Stimulated activated CD4-positive, alpha-beta T cell treated with anti-CD3 and anti-CD28 coated beads, TNF-alpha, amount 100 ng/mL, for 4 hours (primary cell): ENCODE results near the gene PRKX.
"Not testable (repeated sequence)": the region's sequence is repeated elsewhere in the genome, so short reads cannot be mapped to it uniquely, and the experiment has no call there.

Experiments used
- DNase-seq, 3 experiments: peaks; one replicate each; pipeline ENCODE4 v3.0.0-alpha.2; 2020; ENCODE audit warnings: low read depth in 3 of 3

Gene PRKX

DNA sequence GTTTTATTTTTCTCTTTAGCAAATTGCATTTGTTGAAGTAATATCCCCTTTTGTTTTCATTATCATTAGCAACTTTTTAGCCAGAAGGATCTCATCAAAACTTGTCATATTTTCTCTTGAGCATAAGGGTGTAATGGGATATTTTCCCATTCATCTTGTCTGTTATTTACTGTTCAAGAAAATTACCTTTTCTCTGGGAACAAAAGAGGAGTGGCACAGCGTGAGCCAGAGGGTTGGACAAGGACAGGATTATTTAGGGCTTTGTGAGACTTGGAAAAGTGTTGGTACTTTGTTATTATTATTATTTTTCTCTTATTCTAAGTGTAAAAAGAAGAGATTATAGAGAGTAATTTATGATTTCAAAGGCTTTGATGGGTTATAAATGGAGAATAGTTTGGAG is 135.9 kb downstream of the PRKX start:
- no peak for DNase-seq

DNA sequence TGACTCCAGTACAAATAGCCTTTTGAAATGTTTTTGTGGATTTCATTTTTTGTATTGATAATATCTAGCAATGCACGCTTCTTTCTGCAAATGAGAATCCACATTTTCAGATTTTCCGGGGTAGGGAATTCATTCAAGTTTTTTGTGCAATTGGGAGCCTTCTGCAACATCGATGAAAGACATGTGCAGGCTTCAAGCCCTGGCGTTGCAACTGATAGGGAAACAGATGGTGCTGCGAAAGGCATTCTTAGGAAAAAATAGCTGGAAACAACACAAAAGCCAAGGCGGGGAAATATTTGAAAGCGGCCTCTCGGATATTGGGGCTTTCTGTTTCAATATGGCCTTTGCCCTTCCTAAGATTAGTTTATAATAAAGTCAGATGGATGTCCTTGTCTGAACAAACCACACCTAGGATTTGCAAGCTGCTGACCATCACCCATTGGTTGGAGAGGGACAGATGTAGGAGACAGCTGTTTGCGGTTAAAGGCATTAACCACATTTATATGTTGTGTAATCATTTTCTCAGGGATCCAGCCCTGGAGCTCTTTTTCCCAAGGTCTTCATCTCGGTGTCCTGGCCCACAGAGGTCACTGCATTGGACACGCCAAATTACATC is 136.5 kb downstream of the PRKX start:
- no peak for DNase-seq

DNA sequence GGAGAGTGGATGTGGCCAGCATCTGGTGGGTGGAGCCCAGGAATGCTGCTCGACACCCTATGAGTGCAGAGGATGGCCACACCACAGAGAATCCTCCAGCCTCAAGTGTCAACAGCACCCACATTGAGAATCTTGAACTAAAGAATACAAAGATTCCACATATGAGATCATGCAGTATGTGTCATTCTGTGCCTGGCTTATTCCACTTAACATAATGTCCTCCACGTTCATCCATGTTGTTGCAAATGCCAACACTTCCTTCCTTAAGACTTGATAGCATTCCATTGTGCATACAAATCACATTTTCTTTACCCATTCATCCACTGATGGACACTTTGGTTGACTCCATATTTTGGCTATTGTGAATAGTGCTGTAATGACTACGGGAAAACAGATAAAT is 145.8 kb downstream of the PRKX start:
- DNase-seq = no peak

DNA sequence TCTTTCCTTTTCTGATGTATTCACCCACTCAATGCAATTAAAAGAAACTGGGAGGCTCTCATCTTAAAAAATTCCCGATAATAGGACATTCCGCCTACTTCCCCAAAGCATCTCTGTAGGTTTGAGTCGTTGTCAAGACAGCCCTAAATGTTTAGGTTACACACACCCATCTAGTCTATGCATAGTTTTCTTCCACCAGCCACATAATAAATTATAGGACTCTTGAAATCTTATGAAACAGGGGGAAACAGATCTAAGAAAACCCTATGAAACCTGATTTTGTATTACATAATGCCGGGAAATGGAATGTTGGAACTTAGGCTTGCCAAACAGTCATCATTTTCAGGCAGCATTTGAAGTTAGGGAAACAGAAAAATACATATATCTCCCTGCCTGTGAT is 150.0 kb downstream of the PRKX start:
- DNase-seq = no peak

DNA sequence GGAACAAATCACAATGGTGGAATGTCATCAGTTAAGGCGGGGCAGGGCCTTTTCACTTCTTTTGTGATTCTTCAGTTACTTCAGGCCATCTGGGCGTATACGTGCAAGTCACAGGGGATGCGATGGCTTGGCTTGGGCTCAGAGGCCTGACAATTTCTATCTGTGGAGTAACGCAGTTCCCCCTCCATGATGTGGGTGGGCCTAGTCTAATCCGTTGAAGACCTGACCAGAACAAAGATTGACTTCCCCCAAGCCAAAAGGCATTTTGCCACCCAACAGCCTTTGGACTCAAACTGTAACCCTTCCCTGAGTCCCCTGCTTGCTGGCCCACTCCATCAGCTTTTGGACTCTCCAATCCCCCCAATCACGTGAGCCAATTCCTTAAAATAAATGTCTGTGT is 153.4 kb downstream of the PRKX start:
- not testable (repeated sequence) for DNase-seq
